Muscle of arm (tissue), 12 donors: Measurements from ENCODE around the gene PRELP. TPM values are rescaled to one million over a fixed set of nuclear protein-coding genes. Genes with fewer than 3 reads are reported as not detected.

Experiments
- DNase-seq: peaks from one replicate; pipeline ENCODE4 v3.0.0-alpha.2; 2013
- polyA plus RNA-seq, 12 donors: library from polyadenylated mRNA; unstranded; fragments of 120-200 nt; gene quantifications; one replicate each; pipeline ENCODE4 v1.2.1, GENCODE V29; 2013; ENCODE audit not compliant: insufficient read length in 12 of 12

The PRELP gene
- polyA plus RNA-seq, 12 donors = 1.3 to 23.8 (median 2.9) TPM; not detected in 1

DNA sequence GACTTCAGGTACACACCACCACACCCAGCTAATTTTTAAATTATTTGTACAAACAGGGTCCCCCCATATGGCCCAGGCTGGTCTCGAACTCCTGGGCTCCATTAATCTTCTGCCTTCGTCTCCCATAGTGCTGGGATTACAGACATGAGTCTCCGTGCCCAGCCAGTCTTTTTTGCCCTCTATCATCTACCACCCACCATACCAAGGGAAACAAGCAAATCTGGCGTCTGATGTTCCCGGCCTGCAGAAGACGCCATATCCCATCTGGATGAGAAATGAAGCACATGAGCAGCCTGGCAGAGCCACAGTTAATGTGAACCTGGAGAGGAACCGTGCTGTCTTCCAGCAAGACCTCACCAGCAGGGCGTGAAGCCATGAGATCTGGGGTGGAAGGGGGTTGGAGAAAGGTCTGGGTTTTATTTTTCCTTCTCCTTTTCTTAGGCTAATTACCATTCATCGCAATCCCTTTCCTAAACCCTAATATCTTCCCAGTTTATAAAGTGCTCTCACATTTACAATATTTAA is 1.8 kb upstream of the PRELP start:
- DNase-seq = no peak

DNA sequence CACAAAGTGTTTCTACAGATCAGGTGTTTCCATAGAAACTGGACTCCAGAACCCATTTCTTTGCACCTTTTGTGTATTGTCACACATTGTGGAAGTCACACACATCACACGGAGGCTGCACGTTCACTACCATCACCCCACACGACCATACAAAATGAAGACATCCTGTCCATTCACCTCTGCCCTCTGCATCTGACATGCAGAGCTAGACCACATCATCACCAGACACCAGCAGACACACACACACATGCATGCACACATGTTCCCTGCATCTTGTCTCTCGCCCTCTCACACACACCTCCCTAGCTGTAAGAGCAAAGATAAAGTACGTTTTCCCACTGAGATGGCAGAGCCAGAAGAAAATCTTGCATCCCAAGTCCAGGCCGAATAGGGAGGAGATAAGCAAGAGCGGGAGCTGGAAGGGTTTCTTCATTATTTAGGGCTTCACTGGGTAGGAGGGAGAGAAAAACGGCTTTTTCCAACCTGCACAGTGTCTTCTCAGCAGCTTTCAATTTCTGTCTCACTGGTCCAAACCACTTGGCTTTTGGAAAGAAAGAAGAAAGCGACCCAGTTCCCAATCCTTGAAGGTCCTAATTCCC is 709 bp downstream of the PRELP start:
- DNase-seq = no peak

DNA sequence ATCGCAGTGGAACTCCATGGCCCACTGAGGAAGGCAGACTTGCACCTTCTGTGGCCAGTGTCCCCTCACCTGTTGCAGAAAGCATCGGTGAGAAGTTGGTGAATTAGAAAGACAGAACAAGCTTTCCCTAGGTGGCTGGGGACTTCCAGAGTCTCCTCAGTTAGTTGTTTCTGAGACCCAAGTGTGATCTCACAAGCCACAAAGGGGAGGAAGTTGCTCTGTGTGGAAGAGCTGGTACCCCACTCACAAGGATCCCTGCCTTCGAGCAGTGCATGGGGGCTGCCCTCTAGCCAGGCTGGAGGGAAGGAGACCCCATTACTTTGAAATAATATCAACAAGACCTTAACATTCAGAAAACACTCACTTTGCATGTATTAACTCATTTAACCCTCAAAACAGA is 2.1 kb downstream of the PRELP start:
- no peak for DNase-seq

DNA sequence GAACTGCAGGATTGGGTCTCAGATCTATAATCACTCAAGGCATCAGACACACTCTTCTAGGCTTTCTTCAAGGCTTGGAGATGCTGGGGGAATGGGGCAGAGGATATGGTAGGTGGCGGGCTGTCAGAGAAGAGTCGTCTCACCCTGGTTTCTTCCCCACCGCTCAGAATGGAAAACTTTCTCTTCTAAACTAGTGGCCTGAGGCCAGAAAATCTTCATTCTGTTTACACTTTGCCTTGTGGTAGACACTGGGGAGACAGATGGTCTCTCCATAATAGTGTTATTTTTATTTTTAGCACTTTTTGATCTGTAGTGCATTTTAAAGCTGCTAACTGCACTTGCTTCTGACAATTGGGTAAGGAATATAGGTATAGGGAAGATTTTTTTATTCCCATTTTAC is 2.6 kb downstream of the PRELP start:
- DNase-seq = no peak

DNA sequence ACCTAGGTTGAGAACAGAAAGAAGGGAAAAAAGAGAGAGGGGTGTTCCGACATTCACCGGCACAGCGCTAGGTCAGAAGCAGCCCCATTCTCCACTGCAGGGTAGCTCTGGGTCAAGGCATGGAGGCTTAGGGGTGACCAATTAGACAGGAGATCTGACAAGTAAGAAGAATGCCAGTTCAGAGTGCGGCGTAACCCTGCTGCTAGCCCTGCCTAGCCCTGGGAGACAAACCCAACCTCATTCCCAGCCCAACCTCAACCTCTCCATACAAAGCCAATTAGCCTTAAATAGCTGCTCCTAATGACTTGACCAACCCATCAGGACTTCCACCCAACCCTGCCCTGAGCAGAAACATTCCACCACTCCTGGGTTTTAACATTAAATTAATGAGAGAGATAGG is 3.4 kb downstream of the PRELP start:
- DNase-seq = no peak

DNA sequence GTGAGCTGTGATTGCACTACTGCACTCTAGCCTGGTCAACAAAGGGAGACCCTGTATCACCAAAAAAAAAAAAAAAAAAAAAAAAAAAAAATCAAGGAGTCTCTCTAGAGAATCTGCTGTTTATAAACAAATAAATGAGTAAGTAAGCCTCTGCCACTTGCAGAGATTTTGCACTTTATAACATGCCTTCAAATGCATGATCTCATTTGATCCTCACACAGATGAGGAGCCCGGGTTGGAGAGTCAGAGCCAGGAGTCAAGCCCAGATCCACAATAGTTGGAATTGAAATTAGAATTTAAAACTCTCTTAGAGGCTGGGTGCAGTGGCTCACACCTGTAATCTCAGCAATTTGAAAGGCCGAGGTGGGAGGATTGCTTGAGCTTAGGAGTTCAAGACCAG is 4.0 kb downstream of the PRELP start:
- DNase-seq = no peak

DNA sequence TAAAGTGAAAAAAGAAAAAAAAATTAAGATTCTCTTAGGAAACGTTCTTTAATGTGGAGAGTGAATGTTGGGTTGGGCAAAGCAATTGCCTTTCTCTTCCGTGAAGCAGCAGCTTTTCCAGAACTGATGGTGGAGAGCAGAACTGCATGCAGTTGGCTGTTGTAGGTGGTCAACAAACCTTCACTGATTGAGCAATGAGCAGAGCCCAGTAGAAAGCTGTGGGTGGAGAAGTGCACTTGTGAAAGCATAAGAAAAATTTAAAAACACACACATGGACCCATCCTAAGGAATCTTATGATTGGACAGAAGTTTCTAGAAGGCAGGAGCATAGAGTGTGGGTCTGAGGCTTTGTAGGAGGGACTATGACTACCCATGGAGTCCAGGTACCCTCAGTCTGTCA is 4.5 kb downstream of the PRELP start:
- no peak for DNase-seq

DNA sequence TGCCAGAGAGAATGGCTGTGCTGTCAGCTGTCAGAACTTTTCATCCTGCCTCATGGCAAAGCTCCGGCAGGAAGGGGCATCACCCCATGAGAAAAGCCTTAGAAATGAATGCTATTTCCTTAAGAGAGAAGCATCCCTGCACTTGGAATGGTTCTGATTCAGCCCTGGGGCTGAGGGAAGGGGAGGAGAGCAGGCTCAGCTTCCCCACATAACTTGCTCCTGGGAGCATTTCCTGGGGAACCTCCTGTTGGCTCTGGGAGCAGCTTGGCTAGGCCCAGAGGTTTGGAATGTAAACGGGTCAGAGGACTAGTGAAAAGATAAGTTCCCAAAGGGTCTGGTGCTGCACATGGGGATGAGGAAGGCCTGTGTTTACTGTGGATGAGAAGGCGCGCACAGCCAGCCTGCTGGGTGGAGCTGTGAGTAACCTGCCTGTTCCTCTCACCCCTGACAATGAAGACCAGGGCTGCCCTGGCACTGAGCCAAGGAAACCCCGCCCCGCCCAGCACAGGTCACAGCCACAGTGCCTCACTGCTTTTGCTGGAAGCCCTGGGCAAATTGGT is 5.0 kb downstream of the PRELP start:
- DNase-seq = no peak

DNA sequence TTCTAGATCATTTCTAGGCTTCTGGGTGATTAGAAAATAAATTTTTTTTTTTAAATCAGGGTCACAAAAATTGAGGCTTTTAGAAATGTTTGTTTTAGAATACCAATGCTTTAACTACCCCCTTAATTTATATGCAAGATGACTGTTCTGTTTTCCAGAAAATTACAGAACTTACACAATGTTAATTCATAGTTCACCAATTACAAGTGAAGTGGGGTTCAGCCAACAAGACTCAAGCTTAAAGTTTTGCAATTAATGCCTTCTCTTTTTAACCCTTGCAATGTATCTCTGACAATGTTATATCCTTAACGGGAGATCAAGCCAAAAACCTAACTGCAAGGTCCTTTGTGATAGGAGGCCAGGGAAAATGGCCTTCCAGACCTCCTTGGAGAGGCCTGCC is 5.6 kb downstream of the PRELP start:
- DNase-seq = no peak

DNA sequence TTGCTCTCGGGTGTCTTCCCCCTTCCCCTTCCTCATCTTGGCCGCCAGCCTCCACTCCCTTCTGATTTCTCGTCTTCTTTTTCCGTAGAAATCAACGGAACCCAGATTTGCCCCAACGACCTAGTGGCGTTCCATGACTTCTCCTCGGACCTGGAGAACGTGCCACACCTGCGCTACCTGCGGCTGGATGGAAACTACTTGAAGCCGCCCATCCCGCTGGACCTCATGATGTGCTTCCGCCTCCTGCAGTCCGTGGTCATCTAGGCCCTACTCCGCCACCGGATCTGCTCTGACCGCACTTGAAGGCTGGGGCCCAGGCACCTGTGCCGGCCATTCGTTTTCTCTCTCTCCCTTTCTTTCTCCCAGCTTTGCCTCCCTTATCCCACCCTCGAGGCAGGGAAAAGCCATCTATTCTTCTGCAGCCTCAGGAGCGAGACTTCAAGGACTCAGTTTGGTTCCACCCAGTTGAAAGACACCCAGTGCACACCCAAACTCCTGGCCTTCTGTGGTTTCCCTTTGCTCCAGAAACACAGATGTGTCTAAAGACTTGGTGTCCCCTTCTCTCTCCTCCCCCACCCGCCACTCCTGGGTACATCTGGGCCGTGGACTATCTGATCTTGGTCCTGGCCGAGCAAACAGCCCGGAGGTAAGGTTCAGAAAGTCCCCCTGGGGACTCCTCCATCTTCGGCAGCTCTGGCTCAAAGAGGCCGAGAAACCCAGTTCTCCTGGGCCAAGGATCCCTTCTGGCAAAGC is 11.2 kb downstream of the PRELP start:
- DNase-seq = no peak

DNA sequence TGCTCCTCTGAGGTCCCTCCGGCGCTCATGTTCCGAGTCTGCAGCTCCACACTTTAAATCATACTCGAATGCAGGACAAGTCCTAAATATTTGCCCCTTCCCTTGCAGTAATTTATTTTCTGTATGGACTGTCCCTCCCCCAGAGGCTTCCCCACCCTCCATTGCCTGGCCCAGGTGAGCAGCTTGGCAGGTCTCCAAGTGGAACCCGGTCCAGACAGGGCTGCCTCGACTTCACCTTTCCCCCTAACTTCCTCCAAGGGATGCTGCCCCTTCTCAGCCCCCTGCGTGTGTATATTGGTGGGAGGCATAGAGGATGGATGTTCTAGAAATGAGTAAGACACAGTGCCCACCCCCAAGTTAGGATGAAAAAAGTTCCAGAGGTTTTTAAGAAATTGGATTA is 12.9 kb downstream of the PRELP start:
- DNase-seq = no peak

DNA sequence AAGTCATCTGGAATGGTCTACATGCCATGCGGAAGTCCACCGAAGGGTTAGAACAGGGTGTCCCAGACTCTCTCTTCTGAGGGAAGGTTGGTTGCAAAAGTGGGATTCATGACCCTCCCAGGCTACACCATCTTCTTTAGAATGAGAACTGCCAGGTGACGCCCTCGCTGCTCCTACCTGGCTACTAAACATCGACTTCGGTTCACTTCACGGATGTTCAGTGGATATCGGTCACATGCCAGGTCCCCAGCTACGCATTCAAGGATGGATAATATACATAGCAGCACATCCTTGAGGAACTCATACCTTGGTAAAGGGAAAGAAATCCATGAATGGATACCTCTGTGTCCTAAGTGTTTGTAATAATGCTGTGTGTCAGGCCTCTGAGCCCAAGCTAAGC is 15.0 kb downstream of the PRELP start:
- DNase-seq = no peak

DNA sequence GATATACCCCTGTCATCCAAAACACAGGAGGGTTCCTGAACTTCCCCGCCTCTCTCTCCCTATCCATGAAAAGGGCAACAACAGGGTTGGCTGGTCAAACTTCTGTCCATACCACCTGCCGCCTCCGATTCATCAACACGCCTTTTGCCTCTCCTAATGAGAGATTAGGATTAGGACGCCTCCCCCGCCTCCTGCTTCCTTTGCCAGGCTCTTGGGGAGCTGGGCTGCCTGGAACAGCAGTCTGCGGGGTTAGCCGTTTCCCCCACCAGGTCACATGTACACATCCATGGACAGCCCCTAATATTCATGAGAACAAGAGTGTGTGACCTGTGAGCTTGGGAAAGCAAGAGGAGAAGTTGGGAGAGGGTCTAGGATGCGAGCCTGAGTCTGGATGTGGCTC is 16.1 kb downstream of the PRELP start:
- no peak for DNase-seq

DNA sequence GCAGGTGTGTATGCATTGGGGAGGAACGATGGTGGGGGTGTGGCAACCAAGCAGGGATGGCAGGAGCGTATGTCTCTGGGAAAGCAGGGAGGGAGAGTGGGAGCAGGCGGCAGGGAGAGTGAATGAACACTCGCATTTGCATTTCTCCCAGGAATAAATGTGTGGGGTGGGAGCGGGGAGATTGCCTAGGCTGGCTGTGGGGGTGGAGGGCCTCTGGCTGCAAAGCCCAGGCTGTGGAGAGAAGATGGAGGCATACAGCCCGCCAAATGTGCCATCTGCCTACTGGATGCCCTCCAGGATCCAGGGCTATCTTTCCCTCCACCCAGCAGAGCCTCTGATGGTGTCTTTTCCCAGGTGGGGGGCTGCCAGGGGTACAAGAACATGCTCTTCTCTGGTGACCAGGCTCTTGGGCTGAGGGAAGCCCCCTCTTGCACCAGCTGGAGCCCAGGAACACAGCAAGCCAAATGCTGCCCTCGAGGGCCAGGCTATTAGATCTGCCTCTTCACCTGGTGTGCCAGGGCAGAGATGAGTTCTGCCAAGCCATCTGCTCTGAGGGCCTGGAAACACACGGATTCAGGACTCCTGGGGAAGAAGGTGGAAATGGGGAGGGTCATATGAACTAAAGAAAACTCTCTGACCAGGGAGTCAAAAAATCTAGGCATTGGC is 16.6 kb downstream of the PRELP start:
- DNase-seq = no peak

DNA sequence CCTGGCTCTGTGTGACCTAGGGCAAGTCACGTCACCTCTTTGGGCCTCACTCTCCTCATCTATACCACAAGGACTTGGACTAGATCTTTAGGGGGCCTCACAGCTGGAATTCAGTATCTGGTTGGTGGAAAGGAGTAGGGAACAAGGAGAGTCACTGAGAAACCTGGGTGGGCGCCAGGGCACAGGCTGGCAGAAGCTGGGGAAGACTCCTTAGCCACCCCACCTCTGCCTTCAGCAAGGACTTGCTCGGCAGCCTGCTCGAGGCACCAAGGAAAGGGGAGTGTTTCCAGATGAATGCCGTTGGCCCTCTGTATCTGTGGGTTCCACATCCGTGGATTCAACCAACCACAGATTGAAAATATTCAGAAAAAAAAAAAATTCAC is 17.1 kb downstream of the PRELP start:
- DNase-seq = no peak

DNA sequence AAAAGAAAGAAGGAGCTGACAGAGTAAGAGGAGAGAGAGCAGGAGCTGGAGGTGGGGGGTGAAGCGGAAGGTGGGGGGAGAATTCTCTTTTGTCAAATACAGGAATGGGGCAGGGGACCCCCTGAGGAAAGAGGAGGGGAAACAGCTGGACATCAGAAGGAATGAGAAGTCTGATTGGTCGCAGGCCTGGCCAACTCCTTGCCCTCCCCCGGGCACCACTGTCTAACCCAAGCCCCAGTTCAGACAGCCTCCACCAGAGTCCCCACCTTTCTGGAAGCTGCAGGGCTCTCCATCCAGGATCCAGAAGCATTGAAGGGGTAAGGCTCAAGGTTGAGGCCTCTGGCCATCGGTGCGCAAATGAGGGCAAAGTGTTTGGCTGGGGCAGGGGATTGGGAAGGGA is 18.3 kb downstream of the PRELP start, which contains the start of gene OPTC:
Gene OPTC (plus strand): TSS at position 253 of the 400 bp plus-strand sequence. CDS start 1,853 bp downstream, outside the sequence.
- DNase-seq = no peak

DNA sequence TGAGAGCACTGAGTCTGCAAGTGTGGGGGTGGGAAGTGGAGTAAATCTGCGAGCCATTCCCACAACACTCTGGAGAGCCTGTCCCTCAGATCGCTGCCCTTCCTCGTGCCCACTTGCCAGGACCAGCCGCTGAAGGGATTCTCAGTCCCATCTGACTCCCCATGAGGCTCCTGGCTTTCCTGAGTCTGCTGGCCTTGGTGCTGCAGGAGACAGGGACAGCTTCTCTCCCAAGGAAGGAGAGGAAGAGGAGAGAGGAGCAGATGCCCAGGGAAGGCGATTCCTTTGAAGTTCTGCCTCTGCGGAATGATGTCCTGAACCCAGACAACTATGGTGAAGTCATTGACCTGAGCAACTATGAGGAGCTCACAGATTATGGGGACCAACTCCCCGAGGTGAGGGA is 20.2 kb downstream of the PRELP start:
- no peak for DNase-seq

DNA sequence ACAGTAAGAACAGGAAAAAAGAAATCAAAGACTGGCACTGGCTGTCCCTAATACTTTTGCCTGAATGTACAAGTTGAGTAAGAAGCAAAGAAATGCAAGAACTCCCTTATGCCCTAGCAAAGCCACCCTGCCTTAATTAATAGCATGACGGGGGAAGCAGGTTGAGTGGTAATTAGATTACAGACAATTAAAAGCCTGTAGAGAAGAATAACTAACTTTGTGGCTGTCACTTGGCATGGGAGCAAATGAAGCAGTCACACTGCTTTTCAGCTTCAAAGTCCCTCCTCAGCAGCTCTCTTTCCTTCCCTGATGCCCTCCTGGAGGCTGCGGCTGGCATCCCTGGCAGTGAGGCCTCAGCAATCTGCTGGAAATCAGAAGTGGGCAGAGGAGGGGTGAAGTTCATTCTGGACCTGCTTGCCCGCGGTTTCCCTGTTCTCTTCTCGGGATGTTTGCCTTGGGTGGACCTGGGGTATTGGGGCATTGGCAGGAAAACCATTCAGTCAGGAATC is 21.7 kb downstream of the PRELP start:
- no peak for DNase-seq

DNA sequence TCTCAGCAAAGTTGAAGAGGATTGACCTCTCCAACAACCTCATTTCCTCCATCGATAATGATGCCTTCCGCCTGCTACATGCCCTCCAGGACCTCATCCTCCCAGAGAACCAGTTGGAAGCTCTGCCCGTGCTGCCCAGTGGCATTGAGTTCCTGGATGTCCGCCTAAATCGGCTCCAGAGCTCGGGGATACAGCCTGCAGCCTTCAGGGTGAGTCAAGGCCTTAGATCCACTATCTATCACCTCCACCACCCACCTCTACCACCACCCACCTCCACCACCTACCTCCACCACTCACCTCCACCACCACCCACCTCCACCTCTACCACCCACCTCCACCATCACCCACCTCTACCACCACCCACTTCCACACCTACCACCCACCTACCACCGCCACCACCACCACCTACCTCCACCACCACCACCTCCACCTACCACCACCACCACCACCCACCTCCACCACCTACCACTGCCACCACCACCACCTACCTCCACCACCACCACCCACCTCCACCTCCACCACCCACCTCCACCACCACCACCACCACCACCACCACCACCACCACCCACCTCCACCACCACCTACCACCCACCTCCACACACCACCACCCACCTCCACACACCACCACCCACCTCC is 24.2 kb downstream of the PRELP start:
- no peak for DNase-seq

DNA sequence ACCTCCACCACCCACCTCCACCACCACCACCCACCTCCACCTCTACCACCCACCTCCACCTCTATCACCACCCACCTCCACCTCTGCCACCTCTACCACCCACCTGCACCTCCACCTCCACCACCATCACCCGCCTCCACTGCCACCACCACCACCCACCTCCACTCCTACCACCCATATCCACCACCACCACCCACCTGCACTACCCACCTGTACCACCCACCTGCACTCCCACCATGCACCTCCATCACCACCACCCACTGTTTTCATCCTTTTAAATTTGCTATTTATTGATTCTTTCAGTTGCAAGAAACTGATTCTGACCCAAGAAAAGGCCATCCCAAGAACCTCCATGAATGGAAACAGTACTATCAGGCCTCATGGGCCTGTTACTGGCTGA is 24.7 kb downstream of the PRELP start:
- DNase-seq = no peak

DNA sequence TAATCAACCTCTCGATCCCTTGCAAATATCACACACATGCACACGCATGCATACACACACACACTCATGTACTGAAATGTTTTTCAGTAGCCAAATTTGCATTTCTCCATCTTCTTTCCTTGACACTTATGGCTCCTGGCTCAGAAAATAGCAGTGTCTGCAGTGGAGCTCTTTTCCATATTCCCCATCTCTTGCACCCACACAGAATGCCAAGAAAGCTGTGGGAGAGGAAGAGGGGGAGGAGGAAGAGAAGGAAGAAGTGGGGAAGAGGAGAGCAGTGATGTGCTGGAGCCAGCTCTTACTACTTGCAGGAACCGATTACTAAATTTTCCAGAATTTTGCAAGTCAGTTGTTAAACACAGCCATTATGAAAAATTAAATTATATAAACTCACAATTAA is 28.2 kb downstream of the PRELP start:
- no peak for DNase-seq
